ENCODE results near the gene IGF2.
A peak's percentile ranks its signal among the peaks of the same experiment; 100 is the strongest.

IGF2 gene

GRCh38 chr11:2153581-2154194, 14.5 kb upstream of the IGF2 start:
- no peak for DNase-seq

- peak; percentile 44 for DNase-seq
Measured at GRCh38 chr11:2151500-2152257, 12.5 kb upstream of the IGF2 start.

GRCh38 chr11:2149864-2150847, 11.0 kb upstream of the IGF2 start:
- DNase-seq = no peak

- DNase-seq = no peak
Measured at GRCh38 chr11:2149460-2149859, 10.3 kb upstream of the IGF2 start.

- no peak for DNase-seq
Measured at GRCh38 chr11:2148595-2148994, 9.4 kb upstream of the IGF2 start.

- no peak for DNase-seq
Measured at GRCh38 chr11:2147391-2147790, 8.2 kb upstream of the IGF2 start.

- no peak for DNase-seq
Measured at GRCh38 chr11:2146051-2146450, 6.9 kb upstream of the IGF2 start.

GRCh38 chr11:2144544-2145248, 5.5 kb upstream of the IGF2 start:
- DNase-seq = no peak

- no peak for DNase-seq
Measured at GRCh38 chr11:2143799-2144543, 4.8 kb upstream of the IGF2 start.

GRCh38 chr11:2143477-2143798, 4.2 kb upstream of the IGF2 start:
- no peak for DNase-seq

GRCh38 chr11:2142762-2143202, 3.6 kb upstream of the IGF2 start:
- DNase-seq = no peak

GRCh38 chr11:2142300-2142759, 3.1 kb upstream of the IGF2 start:
- DNase-seq = no peak

- DNase-seq = no peak
Measured at GRCh38 chr11:2140411-2141400, 1.5 kb upstream of the IGF2 start.

- no peak for DNase-seq
Measured at GRCh38 chr11:2139621-2140337, 590 bp upstream of the IGF2 start.

- peak; percentile 38 for DNase-seq
Measured at GRCh38 chr11:2138431-2139122, 612 bp downstream of the IGF2 start.

GRCh38 chr11:2138068-2138430, 1.1 kb downstream of the IGF2 start:
- no peak for DNase-seq

- DNase-seq = no peak
Measured at GRCh38 chr11:2137202-2138067, 1.8 kb downstream of the IGF2 start.

GRCh38 chr11:2136952-2137201, 2.3 kb downstream of the IGF2 start:
- no peak for DNase-seq
